ENCODE results near the gene CD93.

The CD93 gene

GRCh38 chr20:23068283-23068682, 17.8 kb downstream of the CD93 start:
- TF ChIP-seq FOXP2 (optimal IDR thresholded peaks at IDR 0.05; ENCODE audit: borderline replicate concordance, extremely low read depth, extremely low read length, insufficient read depth) (no peak), TAF1 (IDR thresholded peaks at IDR 0.05; ENCODE audit: borderline replicate concordance, insufficient read depth, low read length) (no peak), REST (IDR thresholded peaks at IDR 0.05; ENCODE audit: insufficient read depth in 1 of 2, low read depth in 2 of 2, low read length in 2 of 2) (no peak), POLR2AphosphoS5 (IDR thresholded peaks at IDR 0.05; ENCODE audit: low read depth, low read length) (no peak), SIN3A (IDR thresholded peaks at IDR 0.05; ENCODE audit: borderline replicate concordance, insufficient read depth, low read length) (no peak)

- TF ChIP-seq POLR2AphosphoS5 (IDR thresholded peaks at IDR 0.05; ENCODE audit: low read depth, low read length) (no peak), REST (IDR thresholded peaks at IDR 0.05; ENCODE audit: insufficient read depth in 1 of 2, low read depth in 2 of 2, low read length in 2 of 2) (no peak), SIN3A (IDR thresholded peaks at IDR 0.05; ENCODE audit: borderline replicate concordance, insufficient read depth, low read length) (no peak), TAF1 (IDR thresholded peaks at IDR 0.05; ENCODE audit: borderline replicate concordance, insufficient read depth, low read length) (no peak), FOXP2 (optimal IDR thresholded peaks at IDR 0.05; ENCODE audit: borderline replicate concordance, extremely low read depth, extremely low read length, insufficient read depth) (no peak)
Measured at GRCh38 chr20:23066772-23067171, 19.4 kb downstream of the CD93 start.

- no peak for TF ChIP-seq TAF1 (IDR thresholded peaks at IDR 0.05; ENCODE audit: borderline replicate concordance, insufficient read depth, low read length)
- no peak for TF ChIP-seq POLR2AphosphoS5 (IDR thresholded peaks at IDR 0.05; ENCODE audit: low read depth, low read length)
- TF ChIP-seq SIN3A (IDR thresholded peaks at IDR 0.05; ENCODE audit: borderline replicate concordance, insufficient read depth, low read length), result no peak
- no peak for TF ChIP-seq REST (IDR thresholded peaks at IDR 0.05; ENCODE audit: insufficient read depth in 1 of 2, low read depth in 2 of 2, low read length in 2 of 2)
- no peak for TF ChIP-seq FOXP2 (optimal IDR thresholded peaks at IDR 0.05; ENCODE audit: borderline replicate concordance, extremely low read depth, extremely low read length, insufficient read depth)
Measured at GRCh38 chr20:23065266-23066201, 20.6 kb downstream of the CD93 start.

GRCh38 chr20:23063581-23063980, 22.5 kb downstream of the CD93 start:
- TF ChIP-seq TAF1 (IDR thresholded peaks at IDR 0.05; ENCODE audit: borderline replicate concordance, insufficient read depth, low read length), result no peak
- no peak for TF ChIP-seq FOXP2 (optimal IDR thresholded peaks at IDR 0.05; ENCODE audit: borderline replicate concordance, extremely low read depth, extremely low read length, insufficient read depth)
- TF ChIP-seq POLR2AphosphoS5 (IDR thresholded peaks at IDR 0.05; ENCODE audit: low read depth, low read length), result no peak

GRCh38 chr20:23063168-23063567, 23.0 kb downstream of the CD93 start:
- no peak for TF ChIP-seq FOXP2 (optimal IDR thresholded peaks at IDR 0.05; ENCODE audit: borderline replicate concordance, extremely low read depth, extremely low read length, insufficient read depth)
- no peak for TF ChIP-seq REST (IDR thresholded peaks at IDR 0.05; ENCODE audit: insufficient read depth in 1 of 2, low read depth in 2 of 2, low read length in 2 of 2)
- TF ChIP-seq SIN3A (IDR thresholded peaks at IDR 0.05; ENCODE audit: borderline replicate concordance, insufficient read depth, low read length), result no peak
- TF ChIP-seq TAF1 (IDR thresholded peaks at IDR 0.05; ENCODE audit: borderline replicate concordance, insufficient read depth, low read length), result no peak
- no peak for TF ChIP-seq POLR2AphosphoS5 (IDR thresholded peaks at IDR 0.05; ENCODE audit: low read depth, low read length)
